ENCODE results near the gene TTC24.
A peak's percentile ranks its signal among the peaks of the same experiment; 100 is the strongest.
"Not testable (repeated sequence)": the region's sequence is repeated elsewhere in the genome, so short reads cannot be mapped to it uniquely, and the experiment has no call there.

TTC24 gene

GRCh38 chr1:156555715-156556114 lies 23.8 kb upstream of the TTC24 start:
- peak; percentile 12 for DNase-seq

- peak; percentile 89 for DNase-seq
Observed at GRCh38 chr1:156556354-156556753, 23.2 kb upstream of the TTC24 start.

GRCh38 chr1:156559086-156559796 lies 20.3 kb upstream of the TTC24 start:
- no peak for DNase-seq

- DNase-seq: no peak
Observed at GRCh38 chr1:156559797-156560385, 19.6 kb upstream of the TTC24 start.

- DNase-seq: no peak
Observed at GRCh38 chr1:156560585-156561163, 18.8 kb upstream of the TTC24 start.

GRCh38 chr1:156565519-156565918 lies 14.0 kb upstream of the TTC24 start:
- DNase-seq: no peak

- no peak for DNase-seq
Observed at GRCh38 chr1:156566436-156566835, 13.1 kb upstream of the TTC24 start.

- peak; percentile 33 for DNase-seq
Observed at GRCh38 chr1:156571261-156571852, 8.2 kb upstream of the TTC24 start.

- peak; percentile 94 for DNase-seq
Observed at GRCh38 chr1:156571919-156572662, 7.4 kb upstream of the TTC24 start, which contains the start of gene IQGAP3. Gene IQGAP3 (minus strand): TSS chr1:156572565. CDS start chr1:156572529, 36 bp downstream.

GRCh38 chr1:156572663-156573018 lies 6.9 kb upstream of the TTC24 start:
- no peak for DNase-seq

GRCh38 chr1:156574039-156574633 lies 5.4 kb upstream of the TTC24 start:
- DNase-seq: no peak

- DNase-seq: peak; percentile 94
Observed at GRCh38 chr1:156577550-156577949, 2.0 kb upstream of the TTC24 start.

- DNase-seq: peak; percentile 91
Observed at GRCh38 chr1:156578055-156578454, 1.5 kb upstream of the TTC24 start.

- no peak for DNase-seq
Observed at GRCh38 chr1:156581661-156582387, 2.3 kb downstream of the TTC24 start.

GRCh38 chr1:156582388-156583017 lies 3.0 kb downstream of the TTC24 start:
- DNase-seq: no peak

GRCh38 chr1:156583821-156584622 lies 4.5 kb downstream of the TTC24 start:
- DNase-seq: peak; percentile 89

- DNase-seq: peak; percentile 77
Observed at GRCh38 chr1:156584813-156585212, 5.3 kb downstream of the TTC24 start.

- DNase-seq: peak; percentile 15
Observed at GRCh38 chr1:156586323-156586722, 6.8 kb downstream of the TTC24 start.

- no peak for DNase-seq
Observed at GRCh38 chr1:156586892-156587477, 7.5 kb downstream of the TTC24 start.

GRCh38 chr1:156587927-156588326 lies 8.4 kb downstream of the TTC24 start:
- DNase-seq: not testable (repeated sequence)

All from NCI-H69 (cell line).